ENCODE data around the gene DYNC2I2. TPM values are rescaled to one million over a fixed set of nuclear protein-coding genes. Genes with fewer than 3 reads are reported as not detected.
"Not testable (repeated sequence)": the region's sequence is repeated elsewhere in the genome, so short reads cannot be mapped to it uniquely, and the experiment has no call there.

Gene DYNC2I2
- total RNA-seq: 10 to 100 TPM; 44.9 to 45.2 TPM

DNA sequence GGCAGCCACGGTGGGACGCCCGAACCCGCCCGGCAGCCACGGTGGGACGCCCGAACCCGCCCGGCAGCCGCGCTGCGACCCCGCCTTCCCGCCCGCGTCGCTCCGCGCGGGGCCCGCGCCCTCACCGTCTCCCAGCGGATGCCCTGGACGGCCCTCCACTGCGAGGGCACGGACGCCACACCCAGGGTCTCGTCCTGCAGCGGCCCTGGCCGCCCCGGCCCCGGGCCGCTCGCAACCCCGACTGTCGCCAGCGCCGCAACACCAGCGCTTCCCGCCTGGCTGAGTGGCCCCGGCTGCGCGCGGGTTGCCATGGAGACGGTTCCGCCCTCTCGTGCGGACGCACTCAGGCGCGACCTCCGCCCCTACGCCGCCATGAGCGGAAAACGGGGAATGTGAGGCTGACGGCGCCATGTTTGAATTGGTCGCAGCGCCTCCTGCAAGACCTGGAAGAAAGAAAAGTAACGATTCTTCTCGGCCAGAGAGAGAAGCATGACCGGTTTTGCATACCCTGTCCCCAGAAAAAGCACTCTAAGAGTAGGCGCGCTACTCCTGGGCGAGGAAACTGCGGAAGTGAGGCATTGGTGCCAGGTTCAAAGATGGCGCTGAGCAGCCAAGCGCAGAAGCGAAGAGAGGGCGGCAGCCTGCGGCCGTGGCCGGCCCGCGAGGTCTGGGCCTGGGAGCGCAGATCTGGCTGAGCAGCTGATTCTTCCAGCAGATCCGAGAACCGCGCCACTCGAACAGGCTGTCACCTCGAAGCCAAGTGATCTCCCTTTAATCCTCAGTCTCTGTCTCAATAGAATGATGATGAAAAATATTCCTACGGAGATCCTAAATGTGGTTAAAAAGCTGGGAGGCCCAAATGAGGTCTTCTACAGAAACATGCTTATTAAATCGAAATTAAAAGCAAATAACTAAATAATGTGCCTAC is at the start of gene DYNC2I2:
Gene DYNC2I2 (minus strand): TSS at position 432 of the 928 bp plus-strand sequence. CDS start 121 bp downstream, at position 311.
- ChIA-PET POLR2A (interaction anchor here (0.6 to 0.9 kb wide), 4 partner anchors 11 to 67 kb away, joined by 3 to 4 read pairs (median 3); partner anchors contain the start of gene ZDHHC12), CTCF (no interaction called here)
- H3K9me3 Mint-ChIP-seq: no peaks in the 10 kb centered on the region
- no peaks in the 10 kb centered on the region for H3K36me3 Mint-ChIP-seq
- DNase-seq: peak; percentile 97
- no peaks in the 10 kb centered on the region for H3K27me3 Mint-ChIP-seq
- peaks cover 7% of the 10 kb centered on the region for H3K4me1 Mint-ChIP-seq (ENCODE audit: low read depth)
- peak within 1 kb of the TSS; percentile 83 for H3K4me3 Mint-ChIP-seq
- H3K27ac Mint-ChIP-seq: peak within 1 kb of the TSS; percentile 99
- intact Hi-C loops (cut with micrococcal nuclease): loop anchor here (1.0 to 5.0 kb wide), 4 partner anchors 28 to 161 kb away; partner anchors contain the start of genes ENDOG and PKN3

DNA sequence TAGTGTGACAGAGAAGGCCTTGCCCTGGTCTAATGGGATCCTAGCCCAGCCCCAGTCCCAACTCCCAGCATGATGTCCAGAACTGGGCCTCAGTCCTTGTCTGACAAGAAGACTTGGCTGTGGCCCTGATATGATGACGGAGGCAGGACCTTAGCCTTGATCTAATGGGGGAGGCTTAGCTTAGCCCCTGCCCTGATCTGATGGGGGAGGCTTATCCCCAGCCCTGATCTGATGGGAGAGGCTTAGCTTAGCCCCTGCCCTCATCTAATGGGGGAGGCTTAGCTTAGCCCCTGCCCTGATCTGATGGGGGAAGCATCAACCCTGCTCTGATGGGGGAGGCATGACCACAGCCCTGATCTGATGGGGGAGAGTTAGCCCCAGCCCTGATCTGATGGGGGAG is 49.4 kb upstream of the DYNC2I2 start:
- no peak overlapping the region for H3K27ac Mint-ChIP-seq
- DNase-seq: no peak
- no peaks in the 10 kb centered on the region for H3K9me3 Mint-ChIP-seq
- ChIA-PET POLR2A (interaction anchor here (1.7 kb wide), 1 partner anchor 9 kb away, joined by 6 read pairs; no protein-coding TSS in a partner anchor), CTCF (interaction anchor here (0.9 kb wide), 1 partner anchor 60 kb away, joined by 5 read pairs; no protein-coding TSS in a partner anchor)
- intact Hi-C loops (cut with micrococcal nuclease): no loop called here
- H3K27me3 Mint-ChIP-seq: no peaks in the 10 kb centered on the region
- no peaks in the 10 kb centered on the region for H3K36me3 Mint-ChIP-seq
- no peak overlapping the region for H3K4me3 Mint-ChIP-seq
- H3K4me1 Mint-ChIP-seq (ENCODE audit: low read depth): peaks cover 12% of the 10 kb centered on the region

DNA sequence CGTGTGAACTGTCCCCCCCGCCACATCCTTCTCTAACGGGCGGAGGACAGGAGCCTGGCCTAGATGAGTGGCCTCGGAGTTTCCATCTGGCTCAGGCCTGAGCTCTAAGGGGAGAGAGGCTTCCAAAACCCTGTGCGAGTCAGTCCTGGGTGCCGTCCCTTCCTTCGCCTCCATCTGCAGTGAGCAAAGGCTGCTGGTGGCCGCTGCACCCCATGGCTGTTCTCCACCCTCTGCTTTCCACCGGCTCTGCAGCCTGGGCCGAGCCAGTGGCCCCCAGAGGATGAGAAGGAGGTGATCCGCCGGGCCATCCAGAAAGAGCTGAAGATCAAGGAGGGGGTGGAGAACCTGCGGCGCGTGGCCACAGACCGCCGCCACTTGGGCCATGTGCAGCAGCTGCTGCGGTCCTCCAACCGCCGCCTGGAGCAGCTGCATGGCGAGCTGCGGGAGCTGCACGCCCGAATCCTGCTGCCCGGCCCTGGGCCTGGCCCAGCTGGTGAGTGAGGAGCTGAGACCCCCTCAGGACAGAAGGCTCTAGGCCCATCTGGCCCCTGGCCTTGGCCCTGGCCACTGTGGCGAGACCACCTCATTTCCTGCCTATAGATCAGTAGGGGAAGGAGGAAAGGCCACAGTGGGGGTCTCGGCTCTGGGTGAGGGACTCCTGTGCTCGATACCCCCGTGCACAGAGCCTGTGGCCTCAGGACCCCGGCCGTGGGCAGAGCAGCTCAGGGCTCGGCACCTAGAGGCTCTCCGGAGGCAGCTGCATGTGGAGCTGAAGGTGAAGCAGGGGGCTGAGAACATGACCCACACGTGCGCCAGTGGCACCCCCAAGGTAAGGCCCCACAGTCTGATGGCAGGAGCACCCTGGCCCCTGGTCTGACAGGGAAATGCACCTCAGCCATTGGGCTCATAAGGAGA is 48.7 kb upstream of the DYNC2I2 start:
- Mint-ChIP-seq H3K9me3 (no peaks in the 10 kb centered on the region), H3K36me3 (no peaks in the 10 kb centered on the region), H3K4me1 (ENCODE audit: low read depth) (peaks cover 12% of the 10 kb centered on the region), H3K27me3 (no peaks in the 10 kb centered on the region), H3K4me3 (no peak overlapping the region), H3K27ac (no peak overlapping the region)
- ChIA-PET CTCF (interaction anchor here (1.0 kb wide), 1 partner anchor 427 kb away, joined by 3 read pairs; no protein-coding TSS in a partner anchor), POLR2A (no interaction called here)
- intact Hi-C loops (cut with micrococcal nuclease): no loop called here
- no peak for DNase-seq

DNA sequence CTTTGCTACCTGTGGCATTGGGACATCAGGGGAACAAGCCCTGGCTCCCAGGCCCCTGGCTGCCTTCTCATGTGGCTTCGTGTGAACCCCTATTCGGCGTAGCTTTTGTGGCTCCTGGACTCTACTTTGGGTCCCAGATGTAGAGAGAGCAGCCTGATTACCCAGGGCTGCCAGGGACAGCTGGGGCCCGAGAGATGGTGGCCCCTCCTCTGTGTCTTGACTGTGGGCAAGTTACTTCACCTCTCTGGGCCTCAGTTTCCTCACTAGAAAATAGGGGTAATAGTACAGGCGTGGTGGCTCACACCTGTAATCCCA is 47.7 kb upstream of the DYNC2I2 start:
- H3K27me3 Mint-ChIP-seq: no peaks in the 10 kb centered on the region
- ChIA-PET POLR2A (no interaction called here), CTCF (no interaction called here)
- no peak overlapping the region for H3K4me3 Mint-ChIP-seq
- H3K27ac Mint-ChIP-seq: no peak overlapping the region
- no peak for DNase-seq
- H3K36me3 Mint-ChIP-seq: no peaks in the 10 kb centered on the region
- H3K4me1 Mint-ChIP-seq (ENCODE audit: low read depth): peaks cover 12% of the 10 kb centered on the region
- no peaks in the 10 kb centered on the region for H3K9me3 Mint-ChIP-seq
- intact Hi-C loops (cut with micrococcal nuclease): loop anchor here (5.0 kb wide), 2 partner anchors 47 to 113 kb away; partner anchors contain the start of genes DYNC2I2 and ENDOG

DNA sequence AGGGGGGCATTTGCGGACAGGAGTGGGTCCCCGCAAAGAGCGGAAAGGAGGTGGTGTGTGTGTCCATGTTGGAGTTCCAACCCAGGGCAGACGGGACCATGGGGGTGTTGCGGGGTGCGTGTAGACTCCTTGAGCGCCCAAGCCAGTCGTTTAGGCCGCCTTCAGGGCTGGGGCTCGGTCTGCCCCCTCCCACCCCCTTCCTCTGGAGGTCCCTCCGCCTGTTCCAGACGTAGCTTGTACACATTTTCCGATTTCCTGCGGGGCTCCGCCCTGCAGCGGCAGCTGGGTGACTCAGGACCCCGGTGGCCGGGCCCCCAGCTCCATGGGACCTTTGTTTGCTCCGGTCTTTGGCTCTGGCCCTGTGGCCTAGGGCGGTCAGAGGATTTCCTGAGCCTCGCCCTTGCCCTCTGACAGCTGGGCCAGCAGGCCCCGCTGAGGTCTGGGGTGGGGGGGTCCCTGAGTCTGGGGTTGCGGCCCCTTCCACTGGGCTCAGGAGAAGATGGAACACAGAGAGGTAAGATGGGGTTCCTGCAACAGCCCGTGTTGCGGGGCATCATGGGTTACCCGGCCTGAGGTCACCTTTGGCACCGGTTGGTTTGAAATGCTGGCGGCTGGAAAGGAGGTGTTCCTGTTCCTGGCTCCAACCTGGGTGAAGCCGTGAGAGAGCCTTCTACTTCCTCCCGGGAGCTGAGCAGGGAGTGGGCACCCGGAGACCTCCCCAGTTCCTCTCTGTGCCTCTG is 47.1 kb upstream of the DYNC2I2 start:
- POLR2A ChIA-PET: no interaction called here

DNA sequence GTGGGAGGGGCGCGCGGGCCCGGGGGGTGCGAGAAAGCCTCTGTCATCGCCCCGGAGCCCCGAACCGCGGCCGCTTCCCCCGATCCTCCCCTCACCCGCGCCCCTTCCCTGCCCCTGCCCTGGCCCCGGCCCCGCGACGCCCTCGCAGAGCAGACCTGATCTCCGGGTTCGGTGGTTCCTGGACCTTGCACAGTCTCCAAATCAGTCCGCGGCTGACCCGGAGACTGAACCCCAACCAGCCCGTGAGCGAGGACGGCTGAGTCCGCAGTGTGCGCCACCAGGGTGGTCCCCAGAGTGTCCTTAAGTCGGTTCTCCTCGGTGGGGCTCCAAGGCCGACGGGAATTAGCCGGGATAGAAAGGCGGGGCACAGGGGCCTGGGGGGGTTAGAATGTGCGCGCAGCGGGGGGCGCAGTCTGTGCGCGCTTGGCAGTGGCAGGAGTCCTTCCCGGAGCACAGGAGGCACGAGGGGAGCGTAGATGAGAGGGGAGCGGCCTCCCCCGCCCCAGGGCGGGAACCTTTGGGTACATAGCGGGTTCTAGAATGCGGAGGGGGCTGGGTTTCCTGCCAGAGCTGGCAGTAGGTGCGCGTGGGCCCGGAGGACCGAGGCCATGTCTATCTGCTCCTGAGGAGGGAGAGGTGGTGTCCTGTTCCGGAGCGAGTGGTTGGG is 46.4 kb upstream of the DYNC2I2 start:
- CTCF ChIA-PET: no interaction called here
- DNase-seq: peak; percentile 32
- Mint-ChIP-seq H3K36me3 (no peaks in the 10 kb centered on the region), H3K4me3 (peak overlapping the region; percentile 73), H3K9me3 (no peaks in the 10 kb centered on the region), H3K27me3 (no peaks in the 10 kb centered on the region), H3K4me1 (ENCODE audit: low read depth) (peaks cover 12% of the 10 kb centered on the region), H3K27ac (peak overlapping the region; percentile 33)
- POLR2A ChIA-PET: no interaction called here
- intact Hi-C loops (cut with micrococcal nuclease): loop anchor here (1.0 to 5.0 kb wide), 4 partner anchors 13 to 114 kb away; partner anchors contain the start of genes DYNC2I2 and ENDOG

More for the DNA sequence above, 47.1 kb upstream of the DYNC2I2 start:
- Mint-ChIP-seq H3K9me3 (no peaks in the 10 kb centered on the region), H3K4me3 (peak overlapping the region; percentile 73), H3K27me3 (no peaks in the 10 kb centered on the region), H3K27ac (peak overlapping the region; percentile 33), H3K4me1 (ENCODE audit: low read depth) (peaks cover 12% of the 10 kb centered on the region), H3K36me3 (no peaks in the 10 kb centered on the region)
- intact Hi-C loops (cut with micrococcal nuclease): loop anchor here (2.0 to 5.0 kb wide), 3 partner anchors 19 to 114 kb away; partner anchors contain the start of genes DYNC2I2 and ENDOG
- no peak for DNase-seq
- CTCF ChIA-PET: no interaction called here

DNA sequence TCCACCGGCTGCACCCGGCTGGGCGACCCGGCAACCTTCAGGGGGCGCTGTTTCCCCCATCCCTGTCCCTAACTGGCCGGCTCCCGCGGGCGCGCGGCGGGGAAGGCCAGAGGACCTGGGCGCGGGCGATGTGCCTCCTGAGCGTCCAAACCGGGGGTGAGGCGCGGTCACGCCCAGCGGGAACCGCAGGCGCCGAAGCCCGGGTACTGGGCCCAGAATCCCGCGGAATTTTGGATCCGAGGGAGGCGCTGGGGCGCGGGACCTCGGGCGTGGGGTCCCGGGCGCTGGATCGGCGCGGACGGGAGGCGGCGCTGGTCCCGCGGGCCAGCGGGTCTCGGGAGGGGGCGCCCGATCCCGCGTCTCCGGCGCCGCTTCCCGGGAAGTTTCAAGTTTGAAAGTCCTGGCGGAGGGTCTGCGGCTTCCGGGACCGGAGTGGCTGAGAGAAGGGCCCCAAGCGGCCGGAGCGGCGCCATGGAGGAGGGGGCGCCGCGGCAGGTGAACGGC is 45.9 kb upstream of the DYNC2I2 start, which contains the start of gene PKN3:
Gene PKN3 (plus strand): TSS at position 59 of the 504 bp plus-strand sequence. CDS start 413 bp downstream, at position 472.
- ChIA-PET CTCF (interaction anchor here (0.5 to 1.3 kb wide), 26 partner anchors 10 to 378 kb away, joined by 3 to 20 read pairs (median 3); partner anchors contain the start of genes DOLPP1, ENDOG and ZDHHC12), POLR2A (interaction anchor here (0.5 to 1.4 kb wide), 3 partner anchors 13 to 1095 kb away, joined by 3 to 9 read pairs (median 5); partner anchors contain the start of gene SET)
- peaks cover 12% of the 10 kb centered on the region for H3K4me1 Mint-ChIP-seq (ENCODE audit: low read depth)
- no peaks in the 10 kb centered on the region for H3K36me3 Mint-ChIP-seq
- peak within 1 kb of the TSS; percentile 50 for H3K27ac Mint-ChIP-seq
- peak; percentile 91 for DNase-seq
- H3K4me3 Mint-ChIP-seq: peak within 1 kb of the TSS; percentile 73
- no peaks in the 10 kb centered on the region for H3K27me3 Mint-ChIP-seq
- H3K9me3 Mint-ChIP-seq: no peaks in the 10 kb centered on the region
- intact Hi-C loops (cut with micrococcal nuclease): loop anchor here (1.0 to 5.0 kb wide), 4 partner anchors 12 to 115 kb away; partner anchors contain the start of genes DYNC2I2 and ENDOG

DNA sequence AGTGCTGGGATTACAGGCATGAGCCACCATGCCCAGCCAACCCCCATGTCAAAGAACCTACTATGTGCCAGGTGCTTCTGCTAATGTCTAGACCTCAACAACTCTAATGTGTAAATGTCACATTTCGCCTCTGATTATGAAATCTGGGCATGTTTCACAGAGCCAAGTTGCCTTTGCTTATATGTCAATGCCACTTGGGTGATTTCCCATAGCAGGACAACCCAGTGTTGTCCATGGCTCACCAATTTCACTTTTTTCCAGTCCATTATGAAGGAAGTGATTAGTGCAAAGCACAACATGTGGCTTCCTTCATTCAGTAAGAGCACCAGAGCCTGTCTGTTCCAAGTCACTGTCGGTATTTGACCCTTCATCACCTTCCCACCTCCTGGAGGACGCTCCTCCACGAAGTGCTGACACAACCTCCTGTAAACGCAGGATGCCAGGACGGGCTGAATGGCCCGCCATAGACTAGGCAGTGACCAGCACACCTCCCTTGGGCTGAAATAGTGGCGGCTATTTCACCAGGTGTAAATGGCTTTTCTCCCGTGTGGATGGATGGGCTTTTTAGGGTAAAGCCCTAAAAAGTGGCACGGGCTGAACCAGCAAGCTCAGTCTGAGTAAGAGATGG is 44.7 kb upstream of the DYNC2I2 start:
- H3K4me1 Mint-ChIP-seq (ENCODE audit: low read depth): peaks cover 12% of the 10 kb centered on the region
- POLR2A ChIA-PET: interaction anchor here (1.0 to 1.4 kb wide), 3 partner anchors 12 to 17 kb away, joined by 3 to 9 read pairs (median 3); partner anchors contain the start of gene SET
- DNase-seq: no peak
- no peaks in the 10 kb centered on the region for H3K27me3 Mint-ChIP-seq
- no peak overlapping the region for H3K27ac Mint-ChIP-seq
- CTCF ChIA-PET: interaction anchor here (0.7 to 1.5 kb wide), 7 partner anchors 16 to 70 kb away, joined by 3 to 20 read pairs (median 4); partner anchors contain the start of gene ZDHHC12
- H3K4me3 Mint-ChIP-seq: peak overlapping the region; percentile 37
- intact Hi-C loops (cut with micrococcal nuclease): loop anchor here (5.0 kb wide), 2 partner anchors 44 to 116 kb away; partner anchors contain the start of genes DYNC2I2 and ENDOG
- H3K9me3 Mint-ChIP-seq: no peaks in the 10 kb centered on the region
- H3K36me3 Mint-ChIP-seq: peaks cover 6% of the 10 kb centered on the region

DNA sequence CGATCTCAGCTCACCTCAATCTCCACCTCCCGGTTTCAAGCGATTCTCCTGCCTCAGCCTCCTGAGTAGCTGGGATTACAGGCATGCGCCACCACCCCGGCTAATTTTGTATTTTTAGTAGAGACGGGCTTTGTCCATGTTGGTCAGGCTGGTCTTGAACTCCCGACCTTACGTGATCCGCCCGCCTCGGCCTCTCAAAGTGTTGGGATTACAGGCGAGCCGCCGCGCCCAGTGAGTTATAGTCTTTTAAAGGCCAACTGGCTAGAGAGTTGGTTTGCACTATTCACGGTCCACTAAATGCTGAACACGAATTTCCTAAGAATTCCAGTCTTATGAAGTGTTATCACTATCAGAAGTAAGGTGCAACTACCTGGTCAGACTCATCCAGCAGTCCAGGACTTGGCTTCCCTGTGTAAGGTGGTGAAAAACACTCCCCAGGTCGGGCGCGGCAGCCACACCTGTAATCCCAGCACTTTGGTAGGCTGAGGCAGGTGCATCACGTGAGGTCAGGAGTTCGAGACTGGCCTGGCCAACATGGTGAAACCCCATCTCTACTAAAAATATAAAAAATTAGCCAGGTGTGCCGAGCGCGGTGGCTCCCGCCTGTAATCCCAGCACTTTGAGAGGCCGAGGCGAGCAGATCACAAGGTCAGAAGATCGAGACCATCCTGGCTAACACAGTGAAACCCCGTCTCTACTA is 42.6 kb upstream of the DYNC2I2 start:
- Mint-ChIP-seq H3K36me3 (peaks cover 14% of the 10 kb centered on the region), H3K4me1 (ENCODE audit: low read depth) (peaks cover 12% of the 10 kb centered on the region)
- H3K27me3 Mint-ChIP-seq; POLR2A ChIA-PET; intact Hi-C loops (cut with micrococcal nuclease); DNase-seq; H3K27ac Mint-ChIP-seq; H3K9me3 Mint-ChIP-seq; H3K4me3 Mint-ChIP-seq: not testable (repeated sequence)
- CTCF ChIA-PET: interaction anchor here (1.7 kb wide), 1 partner anchor 14 kb away, joined by 4 read pairs; no protein-coding TSS in a partner anchor

All from activated CD4-positive, alpha-beta memory T cell treated with anti-CD3 and anti-CD28 coated beads for 36 hours (primary cell).